Astrocyte of the cerebellum (primary cell): ENCODE measurements around the gene UCMA.
"Not testable (repeated sequence)": the region's sequence is repeated elsewhere in the genome, so short reads cannot be mapped to it uniquely, and the experiment has no call there.

Experiments
- DNase-seq: peaks from one replicate; pipeline ENCODE4 v3.0.0-alpha.2; 2011; ENCODE audit warnings: low read depth
- H3K4me3 ChIP-seq: 2 replicates; pipeline ENCODE4 v1.5.1; 2011; ENCODE audit warnings: mild to moderate bottlenecking, low read depth, low read length, moderate library complexity
- CTCF ChIP-seq: IDR thresholded peaks from 2 replicates; pipeline ENCODE4 v1.5.1; 2012; ENCODE audit warnings: low read length, low read depth, moderate library complexity, mild to moderate bottlenecking; ENCODE audit errors: missing control alignments
- in situ Hi-C: cut with HindIII; loops from 2 replicates; pipeline ENCODE4 v1.10.0; 2017; ENCODE audit warnings: low sequenced_read_pairs

Gene UCMA

DNA sequence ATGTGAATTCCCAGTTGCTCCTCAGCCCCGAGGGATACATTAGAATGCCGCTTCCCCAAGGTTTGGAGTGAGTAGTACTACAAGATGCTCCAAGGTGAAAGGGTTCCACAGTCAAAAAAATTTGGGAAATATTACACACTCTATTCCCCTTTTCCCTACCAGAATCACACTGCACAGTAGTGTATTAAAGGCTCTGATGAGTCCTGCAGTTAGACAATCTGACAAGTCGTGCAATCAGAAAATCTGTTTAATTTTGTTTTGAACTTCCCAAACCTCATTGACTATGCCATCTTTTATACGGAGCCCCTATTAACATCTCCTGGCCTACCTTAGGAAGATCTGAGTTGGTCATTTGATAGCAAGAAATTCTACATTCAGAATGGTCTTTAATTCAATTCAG is 13.6 kb upstream of the UCMA start:
- in situ Hi-C loops: no loop called here
- DNase-seq: no peak
- no peak for TF ChIP-seq CTCF
- no peak overlapping the region for H3K4me3 ChIP-seq

DNA sequence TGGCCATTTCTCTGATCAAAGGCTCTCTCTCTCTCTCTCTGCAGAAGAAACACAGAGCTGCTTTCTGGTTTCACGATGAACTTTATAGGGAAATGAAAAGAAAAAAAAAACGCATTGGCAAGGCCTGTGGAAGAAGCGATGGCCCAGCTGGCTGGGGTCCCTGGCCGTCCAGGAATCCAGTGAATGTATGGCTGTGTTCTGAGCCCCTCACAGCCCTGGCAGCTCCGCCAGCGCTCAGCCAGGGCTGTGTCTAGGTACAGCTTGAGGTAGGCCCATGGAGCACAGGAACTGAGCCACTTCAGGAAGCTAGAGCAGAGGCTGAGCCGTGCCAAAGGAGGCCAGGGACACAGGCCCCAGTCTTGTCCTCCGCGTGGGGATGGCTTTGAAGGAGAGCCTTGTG is 13.1 kb upstream of the UCMA start:
- no peak for DNase-seq
- TF ChIP-seq CTCF: no peak
- in situ Hi-C loops: no loop called here
- no peak overlapping the region for H3K4me3 ChIP-seq

GRCh38 chr10:13242260-13242659 is 8.1 kb upstream of the UCMA start:
- H3K4me3 ChIP-seq, in situ Hi-C loops, DNase-seq: not testable (repeated sequence)

DNA sequence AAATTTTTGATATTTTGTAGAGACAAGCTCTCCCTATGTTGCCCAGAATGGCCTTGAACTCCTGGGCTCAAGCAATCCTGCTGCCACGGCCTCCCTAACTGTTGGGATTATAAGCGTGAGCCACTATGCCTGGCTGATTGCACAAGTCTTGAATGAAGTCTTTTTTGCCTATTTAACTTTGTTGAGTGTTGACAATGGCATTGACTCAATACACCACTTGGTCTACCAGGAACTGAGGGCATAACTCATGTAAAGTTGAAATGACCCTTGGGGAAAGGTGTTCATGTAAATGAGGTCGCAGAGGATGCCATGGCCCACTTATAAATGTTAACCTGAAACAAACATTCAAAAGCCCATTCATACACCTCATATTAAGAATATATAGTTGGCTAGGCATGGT is 7.4 kb upstream of the UCMA start:
- no peak overlapping the region for H3K4me3 ChIP-seq
- in situ Hi-C loops: no loop called here
- DNase-seq: no peak
- TF ChIP-seq CTCF: no peak

- no peak for TF ChIP-seq CTCF
- in situ Hi-C loops: no loop called here
Observed at GRCh38 chr10:13239923-13240322, 5.7 kb upstream of the UCMA start.

DNA sequence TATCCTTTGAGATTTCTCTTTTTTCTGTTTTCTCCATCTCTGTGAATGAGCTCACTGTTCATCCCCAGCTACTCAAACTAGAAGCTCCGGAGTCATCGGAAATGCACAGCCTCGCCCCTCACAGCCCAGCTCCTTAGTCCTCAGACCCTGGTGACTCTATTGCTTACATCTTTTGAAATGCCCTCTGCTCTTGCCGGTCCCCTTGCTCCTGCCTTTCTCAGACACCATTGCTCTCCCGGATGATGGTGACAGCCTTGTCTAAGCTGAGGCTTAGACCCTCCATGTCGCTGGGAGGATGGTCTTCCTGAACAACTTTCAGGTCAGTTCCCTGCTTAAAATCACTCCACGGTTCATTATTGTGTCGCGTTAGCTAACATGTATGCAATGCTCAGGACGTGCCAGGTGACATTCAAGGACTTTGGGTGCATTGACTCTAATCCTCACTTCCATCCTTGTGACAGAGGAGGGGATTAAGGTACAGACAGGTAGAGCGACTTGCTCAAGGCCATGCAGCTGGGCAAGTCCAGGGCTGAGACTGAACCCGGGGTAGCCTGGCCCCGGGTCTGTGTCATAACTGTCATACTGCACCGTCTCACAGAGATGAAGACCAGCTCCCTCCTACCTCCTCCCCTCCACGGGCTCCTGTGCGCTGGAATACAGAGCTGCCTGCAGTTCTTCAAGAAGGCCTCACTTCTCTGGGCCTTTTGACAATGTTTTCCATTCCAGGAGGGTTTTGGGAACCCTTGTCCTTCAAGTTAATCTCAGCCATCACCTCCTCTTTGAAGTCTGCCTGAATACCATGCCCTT is 4.3 kb upstream of the UCMA start:
- TF ChIP-seq CTCF: no peak
- in situ Hi-C loops: no loop called here
- H3K4me3 ChIP-seq: no peak overlapping the region
- no peak for DNase-seq

More at GRCh38 chr10:13239923-13240322, 5.7 kb upstream of the UCMA start:
- no peak overlapping the region for H3K4me3 ChIP-seq
- DNase-seq: no peak

- DNase-seq: no peak
- TF ChIP-seq CTCF: no peak
- in situ Hi-C loops: no loop called here
Observed at GRCh38 chr10:13236638-13237037, 2.5 kb upstream of the UCMA start.

GRCh38 chr10:13234736-13235135 is 562 bp upstream of the UCMA start:
- in situ Hi-C loops, H3K4me3 ChIP-seq, DNase-seq: not testable (repeated sequence)

More at GRCh38 chr10:13236638-13237037, 2.5 kb upstream of the UCMA start:
- H3K4me3 ChIP-seq: no peak overlapping the region
